Right kidney (tissue), 1 donor: Measurements from ENCODE around the gene SNF8.

Experiments
- DNase-seq: peaks from one replicate; pipeline ENCODE4 v3.0.0-alpha.2; 2016

Gene SNF8

DNA sequence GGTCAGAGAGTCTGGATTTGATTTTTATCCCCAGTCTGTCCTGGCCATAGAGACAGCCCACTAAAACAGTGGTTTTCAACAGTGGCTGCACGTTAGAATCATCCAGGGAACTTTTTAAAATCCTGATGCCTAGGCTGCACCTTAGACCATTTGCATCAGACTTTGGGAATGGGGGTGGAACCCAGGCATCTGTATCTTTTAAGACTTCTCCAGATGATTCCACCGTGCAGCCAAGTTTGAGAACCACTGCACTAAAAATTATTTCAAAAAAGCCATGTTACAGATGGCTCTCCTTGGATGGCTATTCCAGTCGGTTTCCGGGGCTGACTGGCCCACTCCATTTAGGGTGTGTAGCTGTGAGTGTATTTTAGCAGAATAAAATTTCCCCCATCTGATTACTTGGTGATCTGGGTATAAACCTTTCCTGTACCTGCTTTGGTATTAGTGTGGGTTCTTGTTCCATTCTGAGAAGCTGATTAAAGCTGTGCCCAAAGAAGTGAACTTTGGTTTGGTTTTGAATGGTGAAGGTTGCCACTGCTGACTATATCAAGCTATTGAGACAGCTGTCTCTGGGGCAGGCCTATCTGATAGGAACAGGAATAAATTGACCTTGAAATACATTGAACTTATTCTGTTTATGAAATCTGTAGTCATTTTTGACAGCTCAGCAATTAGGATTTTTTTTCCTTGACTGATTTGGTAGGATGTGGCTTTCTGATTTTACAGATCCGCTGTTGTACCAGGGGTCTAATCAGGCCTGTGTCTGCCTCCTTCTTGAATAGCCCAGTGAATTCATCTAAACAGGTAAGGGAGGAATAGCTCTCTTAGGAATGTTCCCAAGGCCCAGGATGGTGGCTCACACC, 50.8 kb downstream of the SNF8 start:
- DNase-seq = no peak

DNA sequence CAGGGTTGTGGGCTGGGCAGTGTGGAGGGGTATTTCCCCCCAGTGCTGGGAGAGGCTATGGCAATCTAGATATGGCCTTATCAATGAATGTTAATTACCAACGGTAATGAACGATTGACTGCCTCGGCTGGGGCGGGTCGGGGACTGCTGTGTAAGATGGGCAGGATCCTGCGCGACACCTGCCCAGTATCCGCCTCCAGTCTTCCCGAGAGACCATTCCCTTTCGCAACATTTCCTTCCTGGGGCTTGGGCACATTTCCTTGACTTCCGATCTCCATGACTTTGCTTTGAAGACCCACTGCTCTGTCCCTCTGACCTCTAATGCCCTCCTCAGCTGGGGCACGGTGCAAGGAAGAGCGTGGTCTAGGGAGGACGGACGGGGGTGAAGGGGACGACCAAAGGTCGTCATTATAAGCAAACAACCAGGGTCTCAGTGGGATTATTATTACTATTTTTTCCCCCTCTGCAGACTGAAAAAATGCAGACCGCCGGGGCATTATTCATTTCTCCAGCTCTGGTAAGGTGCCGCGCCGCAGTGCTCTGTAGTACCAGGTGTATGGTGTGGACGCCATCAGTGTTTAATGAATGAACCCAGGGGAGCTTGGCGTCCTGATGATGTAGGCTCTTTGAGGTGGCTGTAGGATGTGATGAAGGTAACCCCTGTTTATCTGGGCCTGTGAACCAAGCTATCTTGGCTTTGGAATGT, 51.5 kb downstream of the SNF8 start:
- no peak for DNase-seq

DNA sequence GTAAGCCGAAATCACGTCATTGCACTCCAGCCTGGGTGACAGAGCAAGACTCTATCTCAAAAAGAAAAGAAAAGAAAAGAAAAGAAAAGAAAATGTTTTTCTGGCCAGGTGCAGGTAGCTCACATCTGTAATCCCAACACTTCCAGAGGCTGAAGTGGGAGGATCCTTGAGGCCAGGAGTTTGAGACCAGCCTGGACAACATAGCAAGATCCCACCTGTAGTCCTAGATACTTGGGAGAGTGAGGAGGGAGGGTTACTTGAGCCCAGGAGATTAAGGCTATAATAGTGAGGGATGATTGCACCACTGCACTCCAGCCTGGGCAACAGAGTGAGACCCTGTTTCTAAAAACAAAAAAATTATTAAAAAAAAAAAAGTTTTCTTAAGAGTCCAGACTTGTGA, 54.6 kb downstream of the SNF8 start:
- no peak for DNase-seq

DNA sequence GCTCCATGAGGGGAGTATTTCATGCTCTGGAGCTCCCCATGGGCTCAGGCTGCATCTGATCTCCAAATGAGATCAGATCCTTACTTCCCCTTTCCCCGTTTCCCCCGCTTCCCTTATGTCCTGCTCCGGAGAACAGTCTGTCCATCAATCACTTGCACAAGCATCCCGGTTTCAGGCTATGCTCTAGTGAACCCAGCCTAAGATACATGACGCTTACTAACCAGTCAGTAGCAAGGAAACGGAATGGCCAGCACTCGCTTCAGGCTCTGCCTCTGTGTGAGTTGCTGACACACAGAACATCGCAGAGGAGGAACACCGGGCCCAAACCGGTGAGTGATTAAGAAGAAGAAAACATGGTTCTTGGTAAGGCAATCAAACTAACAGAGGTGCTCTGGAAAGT, 61.5 kb downstream of the SNF8 start:
- no peak for DNase-seq

DNA sequence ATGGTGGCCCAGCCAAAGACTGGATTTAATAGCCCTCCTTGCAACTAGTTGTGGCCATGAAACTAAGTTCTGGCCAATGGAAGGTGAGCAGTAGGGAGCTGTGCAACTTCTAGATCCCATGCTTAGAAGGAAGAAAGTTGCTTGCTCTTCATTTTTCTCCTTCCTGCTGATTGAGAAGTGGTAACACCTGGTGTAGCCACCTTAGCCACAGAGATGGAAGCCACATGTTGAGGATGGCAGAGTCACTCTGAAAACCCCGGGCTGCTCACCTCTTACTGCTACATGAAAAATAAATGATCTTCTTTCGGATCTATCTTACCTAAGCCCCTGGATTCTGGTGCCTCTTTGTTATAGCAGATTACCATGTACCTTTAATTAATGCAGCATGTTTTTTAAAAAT, 62.4 kb downstream of the SNF8 start:
- no peak for DNase-seq
